ENCODE data around the gene PRKCA.
A peak's percentile ranks its signal among the peaks of the same experiment; 100 is the strongest.

The PRKCA gene

DNA sequence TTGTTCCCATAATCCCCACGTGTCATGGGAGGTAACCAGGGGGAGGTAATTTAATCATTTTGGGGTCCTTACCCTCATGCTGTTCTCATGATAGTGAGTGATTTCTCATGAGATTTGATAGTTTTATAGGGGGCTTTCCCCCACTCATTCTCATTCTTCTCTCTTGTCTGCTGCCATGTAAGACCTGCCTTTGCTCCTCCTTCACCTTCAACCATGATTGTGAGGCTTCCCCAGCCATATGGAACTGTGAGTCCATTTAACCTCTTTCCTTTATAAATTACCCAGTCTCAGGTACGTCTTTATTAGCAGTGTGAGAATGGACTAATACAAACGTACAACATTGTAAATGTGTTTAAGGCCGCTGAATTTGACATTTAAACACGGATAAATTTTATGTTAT, 37.7 kb upstream of the PRKCA start:
- TF ChIP-seq, protein P1, sequence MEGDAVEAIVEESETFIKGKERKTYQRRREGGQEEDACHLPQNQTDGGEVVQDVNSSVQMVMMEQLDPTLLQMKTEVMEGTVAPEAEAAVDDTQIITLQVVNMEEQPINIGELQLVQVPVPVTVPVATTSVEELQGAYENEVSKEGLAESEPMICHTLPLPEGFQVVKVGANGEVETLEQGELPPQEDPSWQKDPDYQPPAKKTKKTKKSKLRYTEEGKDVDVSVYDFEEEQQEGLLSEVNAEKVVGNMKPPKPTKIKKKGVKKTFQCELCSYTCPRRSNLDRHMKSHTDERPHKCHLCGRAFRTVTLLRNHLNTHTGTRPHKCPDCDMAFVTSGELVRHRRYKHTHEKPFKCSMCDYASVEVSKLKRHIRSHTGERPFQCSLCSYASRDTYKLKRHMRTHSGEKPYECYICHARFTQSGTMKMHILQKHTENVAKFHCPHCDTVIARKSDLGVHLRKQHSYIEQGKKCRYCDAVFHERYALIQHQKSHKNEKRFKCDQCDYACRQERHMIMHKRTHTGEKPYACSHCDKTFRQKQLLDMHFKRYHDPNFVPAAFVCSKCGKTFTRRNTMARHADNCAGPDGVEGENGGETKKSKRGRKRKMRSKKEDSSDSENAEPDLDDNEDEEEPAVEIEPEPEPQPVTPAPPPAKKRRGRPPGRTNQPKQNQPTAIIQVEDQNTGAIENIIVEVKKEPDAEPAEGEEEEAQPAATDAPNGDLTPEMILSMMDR (conservative IDR thresholded peaks at IDR 0.05; ENCODE audit: low read length), result no peak
- no peak overlapping the region for H3K4me3 ChIP-seq (ENCODE audit: low read length)
- DNase-seq (ENCODE audit: low read depth), result no peak

DNA sequence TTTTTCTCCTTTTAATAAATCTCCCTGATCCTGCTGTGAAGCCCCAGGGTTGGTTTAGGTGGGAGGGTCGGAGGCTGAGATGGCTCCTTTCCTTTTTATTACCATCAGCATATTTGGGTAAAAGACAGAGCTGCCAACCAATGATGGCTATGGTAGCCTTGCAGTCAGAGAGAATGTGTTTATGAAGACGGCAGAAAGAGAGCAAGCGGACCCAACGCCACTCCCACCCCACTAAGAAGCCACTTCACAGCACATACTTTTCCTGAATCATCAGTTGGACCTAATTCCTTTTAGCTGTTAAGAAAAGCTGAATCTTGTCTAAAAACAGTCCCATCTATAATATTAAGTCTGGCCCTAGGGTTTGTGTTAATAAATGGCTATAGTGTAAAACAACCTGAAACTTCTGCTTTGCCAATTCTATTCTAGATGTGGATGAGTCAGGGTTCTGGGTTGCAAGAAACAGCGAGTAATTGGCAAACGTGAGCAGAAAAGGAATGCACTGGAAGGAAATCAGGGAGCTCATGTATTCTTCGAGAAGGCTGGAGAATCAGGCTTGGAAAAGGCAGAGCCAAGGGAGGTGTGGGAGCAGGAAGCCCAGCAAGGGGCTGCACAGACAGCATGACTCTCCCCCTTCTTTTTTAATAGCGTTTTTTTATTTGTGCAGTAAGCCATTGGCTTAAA, 34.0 kb upstream of the PRKCA start:
- peak; percentile 89 for DNase-seq (ENCODE audit: low read depth)
- H3K4me3 ChIP-seq (ENCODE audit: low read length), result no peak overlapping the region
- TF ChIP-seq, protein P1 (conservative IDR thresholded peaks at IDR 0.05; ENCODE audit: low read length), result no peak

DNA sequence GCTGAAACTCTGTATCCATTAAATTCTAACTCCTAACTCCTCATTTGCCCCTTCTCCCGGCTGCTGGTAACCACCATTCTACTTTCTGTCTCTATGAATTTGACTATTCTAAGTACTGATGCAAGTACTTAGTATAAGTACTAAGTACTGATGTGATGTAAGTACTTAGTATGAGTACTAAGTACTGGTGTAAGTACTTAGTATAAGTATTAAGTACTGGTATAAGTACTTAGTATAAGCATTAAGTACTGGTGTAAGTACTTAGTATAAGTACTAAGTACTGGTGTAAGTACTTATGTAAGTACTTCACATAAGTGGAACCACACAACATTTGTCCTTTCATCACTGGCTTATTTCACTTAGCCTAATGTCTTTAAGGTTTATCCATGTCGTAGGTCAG, 32.3 kb upstream of the PRKCA start:
- TF ChIP-seq, protein P1 (conservative IDR thresholded peaks at IDR 0.05; ENCODE audit: low read length), result no peak
- H3K4me3 ChIP-seq (ENCODE audit: low read length), result no peak overlapping the region
- DNase-seq (ENCODE audit: low read depth), result no peak

DNA sequence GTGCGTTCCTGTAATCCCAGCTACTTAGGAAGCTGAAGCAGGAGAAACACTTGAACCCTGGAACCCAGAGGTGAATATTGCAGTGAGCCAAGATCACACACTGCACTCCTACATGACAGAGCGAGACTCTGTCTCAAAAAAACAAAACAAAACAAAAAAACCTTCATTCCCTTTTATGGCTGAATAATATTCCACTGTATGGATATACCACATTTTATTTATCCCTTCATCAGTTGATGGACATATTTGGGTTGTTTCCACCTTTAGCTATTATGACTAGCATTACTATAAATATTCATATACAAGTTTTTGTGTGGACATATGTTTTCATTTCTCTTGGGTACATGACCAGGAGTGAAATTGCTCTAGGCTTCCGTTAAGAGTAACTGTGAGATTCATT, 30.9 kb upstream of the PRKCA start:
- TF ChIP-seq, protein P1 (conservative IDR thresholded peaks at IDR 0.05; ENCODE audit: low read length), result no peak

DNA sequence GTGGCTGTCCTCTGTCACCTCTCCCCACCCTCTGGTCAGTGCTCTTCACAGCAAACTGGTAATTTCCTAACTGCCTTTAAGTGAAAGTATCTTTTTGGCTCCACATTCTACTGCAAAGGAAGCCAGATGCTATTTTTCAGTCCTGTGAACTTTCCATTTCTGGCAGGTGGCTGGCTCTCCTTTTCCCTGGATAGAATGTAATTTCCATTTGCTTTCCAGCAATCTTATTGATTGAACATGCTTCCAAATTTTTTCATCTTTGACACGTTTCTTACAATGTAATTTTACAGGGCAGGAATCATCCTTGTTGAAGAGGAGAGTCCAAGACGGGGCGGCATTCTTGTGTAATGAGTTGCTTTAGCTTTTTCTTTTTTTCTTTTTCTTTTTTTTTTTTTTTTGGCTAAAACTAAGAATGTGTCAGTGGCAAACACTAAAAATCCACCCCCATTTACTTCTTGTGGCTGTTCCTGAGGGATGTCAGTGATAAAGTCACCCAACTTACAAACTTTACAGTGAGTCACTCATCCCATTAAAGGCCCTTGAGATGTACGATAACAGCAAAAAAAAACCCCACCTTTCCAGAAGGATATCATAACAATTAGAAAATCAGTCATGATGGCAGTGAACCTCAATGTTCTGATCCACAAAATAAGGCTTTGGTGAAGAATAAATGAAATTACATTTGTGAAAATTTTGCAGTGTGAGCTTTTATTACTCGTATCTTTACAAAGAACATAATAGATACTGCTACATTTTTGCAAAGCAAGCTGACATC, 29.4 kb upstream of the PRKCA start:
- H3K4me3 ChIP-seq (ENCODE audit: low read length), result peak overlapping the region; percentile 37; the same call in 1 of the 2 replicates
- peak; percentile 82 for DNase-seq (ENCODE audit: low read depth)
- TF ChIP-seq, protein P1 (conservative IDR thresholded peaks at IDR 0.05; ENCODE audit: low read length), result no peak

More for the DNA sequence above, 30.9 kb upstream of the PRKCA start:
- H3K4me3 ChIP-seq (ENCODE audit: low read length), result no peak overlapping the region
- no peak for DNase-seq (ENCODE audit: low read depth)

DNA sequence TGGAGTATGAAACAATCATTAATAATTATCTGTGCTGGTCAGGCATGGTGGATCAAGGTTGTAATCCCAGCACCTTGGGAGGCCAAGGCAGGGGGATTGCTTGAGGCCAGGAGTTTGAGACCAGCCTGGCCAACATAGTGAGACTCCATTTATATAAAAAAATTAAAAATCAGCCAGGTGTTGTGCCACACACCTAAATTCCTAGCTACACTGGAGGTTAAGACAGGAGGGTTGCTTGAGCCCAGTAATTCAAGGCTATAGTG, 28.9 kb upstream of the PRKCA start:
- no peak overlapping the region for H3K4me3 ChIP-seq (ENCODE audit: low read length)
- TF ChIP-seq, protein P1 (conservative IDR thresholded peaks at IDR 0.05; ENCODE audit: low read length), result no peak
- no peak for DNase-seq (ENCODE audit: low read depth)

DNA sequence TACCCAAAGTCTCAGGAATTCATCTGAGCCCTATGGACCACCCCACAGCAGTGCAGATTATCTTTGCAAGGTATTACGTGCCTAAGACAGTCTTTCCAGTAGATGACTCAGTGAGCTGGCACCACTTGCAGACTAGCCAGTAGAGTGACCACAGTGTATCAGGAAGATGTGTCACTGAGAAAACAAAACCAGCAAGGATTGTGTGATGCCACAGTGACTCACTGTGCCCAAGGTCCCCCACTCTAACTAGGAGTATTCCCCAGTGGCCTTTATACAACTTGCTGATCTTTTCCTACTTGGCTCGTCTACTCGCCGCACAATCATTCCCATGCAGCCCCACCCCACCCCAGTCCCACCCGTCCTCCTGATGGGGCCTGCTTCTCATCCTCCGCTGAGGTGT, 26.8 kb upstream of the PRKCA start:
- TF ChIP-seq, protein P1 (conservative IDR thresholded peaks at IDR 0.05; ENCODE audit: low read length), result no peak
- DNase-seq (ENCODE audit: low read depth), result peak; percentile 90
- no peak overlapping the region for H3K4me3 ChIP-seq (ENCODE audit: low read length)
